HepG2 (cell line): Measurements from ENCODE around the gene SERTAD2. TPM values are rescaled to one million over a fixed set of nuclear protein-coding genes. Genes with fewer than 3 reads are reported as not detected.

ENCODE experiments used
- CEBPG ChIP-seq: IDR thresholded peaks from 2 replicates; pipeline ENCODE4 v1.6.1; 2016
- FOXA3 ChIP-seq: IDR thresholded peaks from 2 replicates; pipeline ENCODE4 v1.6.1; 2016; ENCODE audit warnings: missing genetic modification reagents, missing compliant biosample characterization
- HMG20A ChIP-seq: IDR thresholded peaks from 2 replicates; pipeline ENCODE4 v1.6.1; 2016; ENCODE audit warnings: borderline replicate concordance
- JUN ChIP-seq: sonication (generic); formaldehyde crosslinking; IDR thresholded peaks from 2 replicates; pipeline ENCODE4 v1.4.0; 2020; ENCODE audit warnings: mild to moderate bottlenecking, missing genetic modification reagents
- KLF12 ChIP-seq: sonication (generic); formaldehyde crosslinking; IDR thresholded peaks from 2 replicates; pipeline ENCODE4 v1.4.0; 2020; ENCODE audit warnings: missing genetic modification reagents, borderline replicate concordance
- MAFG ChIP-seq: sonication (generic); formaldehyde crosslinking; IDR thresholded peaks from 2 replicates; pipeline ENCODE4 v1.5.1; 2020; ENCODE audit warnings: mild to moderate bottlenecking, missing genetic modification reagents
- MTF2 ChIP-seq: sonication (generic); formaldehyde crosslinking; IDR thresholded peaks from 2 replicates; pipeline ENCODE4 v1.5.0; 2020; ENCODE audit warnings: missing genetic modification reagents, borderline replicate concordance
- NFKBIZ ChIP-seq: IDR thresholded peaks from 2 replicates; pipeline ENCODE4 v1.6.1; 2018; ENCODE audit warnings: missing genetic modification reagents, missing compliant biosample characterization
- PAWR ChIP-seq: sonication (generic); formaldehyde crosslinking; IDR thresholded peaks from 2 replicates; pipeline ENCODE4 v1.4.0; 2020; ENCODE audit warnings: missing genetic modification reagents, mild to moderate bottlenecking, borderline replicate concordance
- PLRG1 ChIP-seq: fragments of 450-650 bp; conservative IDR thresholded peaks from 2 replicates; pipeline ENCODE4 v1.6.1; 2016
- SAP130 ChIP-seq: IDR thresholded peaks from 2 replicates; pipeline ENCODE4 v1.6.1; 2016; ENCODE audit warnings: low read depth
- SIX4 ChIP-seq: sonication (generic); formaldehyde crosslinking; IDR thresholded peaks from 2 replicates; pipeline ENCODE4 v1.4.0; 2020; ENCODE audit warnings: missing genetic modification reagents
- SOX5 ChIP-seq: IDR thresholded peaks from 2 replicates; pipeline ENCODE4 v1.6.1; 2016; ENCODE audit warnings: borderline replicate concordance
- WIZ ChIP-seq: sonication (generic); formaldehyde crosslinking; IDR thresholded peaks from 2 replicates; pipeline ENCODE4 v1.5.1; 2020; ENCODE audit warnings: mild to moderate bottlenecking, missing genetic modification reagents
- ZNF224 ChIP-seq: sonication (generic); formaldehyde crosslinking; IDR thresholded peaks from 2 replicates; pipeline ENCODE4 v1.5.0; 2020; ENCODE audit warnings: mild to moderate bottlenecking, missing genetic modification reagents
- ZNF251 ChIP-seq: sonication (generic); formaldehyde crosslinking; IDR thresholded peaks from 2 replicates; pipeline ENCODE4 v1.9.0; 2021; ENCODE audit warnings: mild to moderate bottlenecking, missing genetic modification reagents
- ZNF260 ChIP-seq: sonication (generic); formaldehyde crosslinking; IDR thresholded peaks from 2 replicates; pipeline ENCODE4 v1.4.0; 2020; ENCODE audit warnings: missing genetic modification reagents, low read depth, mild to moderate bottlenecking, borderline replicate concordance
- ZNF720 ChIP-seq: sonication (generic); formaldehyde crosslinking; IDR thresholded peaks from 2 replicates; pipeline ENCODE4 v1.4.0; 2020; ENCODE audit warnings: missing genetic modification reagents
- ZNF781 ChIP-seq: sonication (generic); formaldehyde crosslinking; IDR thresholded peaks from 2 replicates; pipeline ENCODE4 v1.5.1; 2020; ENCODE audit warnings: borderline replicate concordance, mild to moderate bottlenecking, missing genetic modification reagents; ENCODE audit errors: not compliant biosample characterization
- polyA plus RNA-seq, 8 experiments: library from polyadenylated mRNA; depleted of rRNA in 3 of 8; stranded (reverse) in 7 of 8; unstranded in 1 of 8; fragments of >200 nt; fragmentation: Illumina TruSeq in 4 of 8; extraction: Trizol in 4 of 8; gene quantifications; 2 replicates each; pipeline versions ENCODE4 v1.2.1 to v1.2.3, GENCODE V29; 2011 to 2016; ENCODE audit warnings: low read depth in 4 of 8, missing spikeins in 1 of 8, mixed read lengths in 1 of 8; ENCODE audit not compliant: insufficient read depth in 1 of 8
- total RNA-seq, 5 experiments: library from RNA; depleted of rRNA; stranded (reverse); fragments of >200 nt; fragmentation: Illumina TruSeq; extraction: Trizol; gene quantifications; 2 replicates each; pipeline ENCODE4 v1.2.3, GENCODE V29; 2016; ENCODE audit warnings: low read depth in 1 of 5
- TF ChIP-seq, protein P1 (sequence below): sonication (generic); formaldehyde crosslinking; IDR thresholded peaks from 2 replicates; pipeline ENCODE4 v1.5.0; 2020; ENCODE audit warnings: missing genetic modification reagents
- TF ChIP-seq, protein P2 (sequence below): sonication (generic); formaldehyde crosslinking; IDR thresholded peaks from 2 replicates; pipeline ENCODE4 v1.5.0; 2020; ENCODE audit warnings: missing genetic modification reagents, mild to moderate bottlenecking, borderline replicate concordance
- TF ChIP-seq, protein P3 (sequence below): IDR thresholded peaks from 2 replicates; pipeline ENCODE4 v1.6.1; 2012; ENCODE audit warnings: low read length, improper control_type of control experiment
- TF ChIP-seq, protein P4 (sequence below): IDR thresholded peaks from 2 replicates; pipeline ENCODE4 v1.6.1; 2016; ENCODE audit warnings: mild to moderate bottlenecking, missing biosample characterization, missing genetic modification reagents
- TF ChIP-seq, protein P5 (sequence below): IDR thresholded peaks from 2 replicates; pipeline ENCODE4 v1.6.1; 2018; ENCODE audit warnings: missing genetic modification reagents
- TF ChIP-seq, protein P6 (sequence below): IDR thresholded peaks from 2 replicates; pipeline ENCODE4 v1.6.1; 2016; ENCODE audit warnings: missing compliant biosample characterization, missing genetic modification reagents, borderline replicate concordance

Gene SERTAD2
- total and polyA plus RNA-seq, 2 of the 13 experiments (the other 11 are each of a cell fraction or from before 2014, with no cell fraction given) = 6.7 to 22.6 TPM

DNA sequence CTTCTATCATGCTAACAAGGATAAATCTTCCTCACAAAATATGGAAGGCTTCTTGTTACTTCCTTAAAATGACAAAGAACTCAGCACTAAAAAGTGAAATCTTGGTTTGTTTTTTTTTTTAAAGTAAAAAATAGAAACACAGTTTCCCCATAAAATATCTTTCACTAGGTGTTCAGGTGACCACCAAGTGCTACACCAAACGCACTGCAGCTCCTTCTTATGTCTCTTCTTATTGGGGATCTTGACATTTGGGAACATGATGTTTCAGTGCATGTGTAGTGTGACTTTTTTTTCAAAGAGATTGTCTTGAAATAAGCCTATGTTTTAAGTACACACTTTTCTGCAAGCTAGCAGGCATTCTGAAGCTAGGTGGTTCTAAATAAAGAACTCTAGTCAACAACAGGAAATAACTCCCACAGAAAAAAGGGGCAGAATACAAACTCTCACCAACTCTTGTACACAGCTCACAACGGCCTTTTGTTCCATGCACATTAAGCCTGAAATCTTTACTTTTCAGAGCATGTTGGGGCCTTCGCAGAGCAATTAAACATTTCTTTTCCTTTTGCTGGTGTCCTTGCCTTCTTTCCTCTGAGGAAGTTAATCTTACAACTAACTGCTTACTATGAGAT lies 13.2 kb upstream of the SERTAD2 start (continued):
- TF ChIP-seq PLRG1 = no peak
- TF ChIP-seq MTF2 (CRISPR knock-in tag) = no peak
- TF ChIP-seq KLF12 (CRISPR knock-in tag) = no peak
- peak; percentile 85; the same call in 1 of the 2 replicates for TF ChIP-seq SOX5
- TF ChIP-seq, protein P1, sequence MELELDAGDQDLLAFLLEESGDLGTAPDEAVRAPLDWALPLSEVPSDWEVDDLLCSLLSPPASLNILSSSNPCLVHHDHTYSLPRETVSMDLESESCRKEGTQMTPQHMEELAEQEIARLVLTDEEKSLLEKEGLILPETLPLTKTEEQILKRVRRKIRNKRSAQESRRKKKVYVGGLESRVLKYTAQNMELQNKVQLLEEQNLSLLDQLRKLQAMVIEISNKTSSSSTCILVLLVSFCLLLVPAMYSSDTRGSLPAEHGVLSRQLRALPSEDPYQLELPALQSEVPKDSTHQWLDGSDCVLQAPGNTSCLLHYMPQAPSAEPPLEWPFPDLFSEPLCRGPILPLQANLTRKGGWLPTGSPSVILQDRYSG (CRISPR knock-in tag) = no peak
- TF ChIP-seq, protein P2, sequence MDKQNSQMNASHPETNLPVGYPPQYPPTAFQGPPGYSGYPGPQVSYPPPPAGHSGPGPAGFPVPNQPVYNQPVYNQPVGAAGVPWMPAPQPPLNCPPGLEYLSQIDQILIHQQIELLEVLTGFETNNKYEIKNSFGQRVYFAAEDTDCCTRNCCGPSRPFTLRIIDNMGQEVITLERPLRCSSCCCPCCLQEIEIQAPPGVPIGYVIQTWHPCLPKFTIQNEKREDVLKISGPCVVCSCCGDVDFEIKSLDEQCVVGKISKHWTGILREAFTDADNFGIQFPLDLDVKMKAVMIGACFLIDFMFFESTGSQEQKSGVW (CRISPR knock-in tag) = no peak
- TF ChIP-seq NFKBIZ (CRISPR knock-in tag) = no peak
- TF ChIP-seq SAP130 (CRISPR knock-in tag) = peak; percentile 74
- no peak for TF ChIP-seq PAWR (CRISPR knock-in tag)
- TF ChIP-seq, protein P3, sequence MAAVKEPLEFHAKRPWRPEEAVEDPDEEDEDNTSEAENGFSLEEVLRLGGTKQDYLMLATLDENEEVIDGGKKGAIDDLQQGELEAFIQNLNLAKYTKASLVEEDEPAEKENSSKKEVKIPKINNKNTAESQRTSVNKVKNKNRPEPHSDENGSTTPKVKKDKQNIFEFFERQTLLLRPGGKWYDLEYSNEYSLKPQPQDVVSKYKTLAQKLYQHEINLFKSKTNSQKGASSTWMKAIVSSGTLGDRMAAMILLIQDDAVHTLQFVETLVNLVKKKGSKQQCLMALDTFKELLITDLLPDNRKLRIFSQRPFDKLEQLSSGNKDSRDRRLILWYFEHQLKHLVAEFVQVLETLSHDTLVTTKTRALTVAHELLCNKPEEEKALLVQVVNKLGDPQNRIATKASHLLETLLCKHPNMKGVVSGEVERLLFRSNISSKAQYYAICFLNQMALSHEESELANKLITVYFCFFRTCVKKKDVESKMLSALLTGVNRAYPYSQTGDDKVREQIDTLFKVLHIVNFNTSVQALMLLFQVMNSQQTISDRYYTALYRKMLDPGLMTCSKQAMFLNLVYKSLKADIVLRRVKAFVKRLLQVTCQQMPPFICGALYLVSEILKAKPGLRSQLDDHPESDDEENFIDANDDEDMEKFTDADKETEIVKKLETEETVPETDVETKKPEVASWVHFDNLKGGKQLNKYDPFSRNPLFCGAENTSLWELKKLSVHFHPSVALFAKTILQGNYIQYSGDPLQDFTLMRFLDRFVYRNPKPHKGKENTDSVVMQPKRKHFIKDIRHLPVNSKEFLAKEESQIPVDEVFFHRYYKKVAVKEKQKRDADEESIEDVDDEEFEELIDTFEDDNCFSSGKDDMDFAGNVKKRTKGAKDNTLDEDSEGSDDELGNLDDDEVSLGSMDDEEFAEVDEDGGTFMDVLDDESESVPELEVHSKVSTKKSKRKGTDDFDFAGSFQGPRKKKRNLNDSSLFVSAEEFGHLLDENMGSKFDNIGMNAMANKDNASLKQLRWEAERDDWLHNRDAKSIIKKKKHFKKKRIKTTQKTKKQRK = no peak
- no peak for TF ChIP-seq ZNF224 (CRISPR knock-in tag)
- TF ChIP-seq, protein P4, sequence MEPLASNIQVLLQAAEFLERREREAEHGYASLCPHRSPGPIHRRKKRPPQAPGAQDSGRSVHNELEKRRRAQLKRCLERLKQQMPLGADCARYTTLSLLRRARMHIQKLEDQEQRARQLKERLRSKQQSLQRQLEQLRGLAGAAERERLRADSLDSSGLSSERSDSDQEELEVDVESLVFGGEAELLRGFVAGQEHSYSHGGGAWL (CRISPR knock-in tag) = no peak
- no peak for TF ChIP-seq JUN (CRISPR knock-in tag)
- no peak for TF ChIP-seq ZNF260 (CRISPR knock-in tag)
- TF ChIP-seq ZNF781 = no peak
- TF ChIP-seq FOXA3 (CRISPR knock-in tag) = peak; percentile 89
- no peak for TF ChIP-seq WIZ (CRISPR knock-in tag)
- TF ChIP-seq, protein P5, sequence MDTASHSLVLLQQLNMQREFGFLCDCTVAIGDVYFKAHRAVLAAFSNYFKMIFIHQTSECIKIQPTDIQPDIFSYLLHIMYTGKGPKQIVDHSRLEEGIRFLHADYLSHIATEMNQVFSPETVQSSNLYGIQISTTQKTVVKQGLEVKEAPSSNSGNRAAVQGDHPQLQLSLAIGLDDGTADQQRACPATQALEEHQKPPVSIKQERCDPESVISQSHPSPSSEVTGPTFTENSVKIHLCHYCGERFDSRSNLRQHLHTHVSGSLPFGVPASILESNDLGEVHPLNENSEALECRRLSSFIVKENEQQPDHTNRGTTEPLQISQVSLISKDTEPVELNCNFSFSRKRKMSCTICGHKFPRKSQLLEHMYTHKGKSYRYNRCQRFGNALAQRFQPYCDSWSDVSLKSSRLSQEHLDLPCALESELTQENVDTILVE (CRISPR knock-in tag) = 0 out of 2 replicates have a peak, but pooled peaks have one; percentile 23
- no peak for TF ChIP-seq ZNF720 (CRISPR knock-in tag)
- no peak for TF ChIP-seq SIX4 (CRISPR knock-in tag)
- no peak for TF ChIP-seq CEBPG (CRISPR knock-in tag)
- no peak for TF ChIP-seq MAFG (CRISPR knock-in tag)
- TF ChIP-seq HMG20A (CRISPR knock-in tag) = peak; percentile 75; the same call in 1 of the 2 replicates
- TF ChIP-seq, protein P6, sequence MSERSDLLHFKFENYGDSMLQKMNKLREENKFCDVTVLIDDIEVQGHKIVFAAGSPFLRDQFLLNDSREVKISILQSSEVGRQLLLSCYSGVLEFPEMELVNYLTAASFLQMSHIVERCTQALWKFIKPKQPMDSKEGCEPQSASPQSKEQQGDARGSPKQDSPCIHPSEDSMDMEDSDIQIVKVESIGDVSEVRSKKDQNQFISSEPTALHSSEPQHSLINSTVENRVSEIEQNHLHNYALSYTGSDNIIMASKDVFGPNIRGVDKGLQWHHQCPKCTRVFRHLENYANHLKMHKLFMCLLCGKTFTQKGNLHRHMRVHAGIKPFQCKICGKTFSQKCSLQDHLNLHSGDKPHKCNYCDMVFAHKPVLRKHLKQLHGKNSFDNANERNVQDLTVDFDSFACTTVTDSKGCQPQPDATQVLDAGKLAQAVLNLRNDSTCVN = no peak
- TF ChIP-seq ZNF251 = no peak
